Activated T-cell treated with anti-CD3 and anti-CD28 coated beads, Interleukin-2, amount 50 U/mL, for 48 hours (primary cell): Measurements from ENCODE around the gene SH3GL1.
A peak's percentile ranks its signal among the peaks of the same experiment; 100 is the strongest.
"Not testable (repeated sequence)": the region's sequence is repeated elsewhere in the genome, so short reads cannot be mapped to it uniquely, and the experiment has no call there.

Experiments used
- DNase-seq, 2 experiments: peaks; one replicate each; pipeline ENCODE4 v3.0.0-alpha.2; 2020

SH3GL1 gene

GRCh38 chr19:4362101-4362828 lies 38.1 kb downstream of the SH3GL1 start:
- no peak for DNase-seq

- no peak for DNase-seq
Observed at GRCh38 chr19:4361152-4362046, 38.9 kb downstream of the SH3GL1 start.

GRCh38 chr19:4360641-4361151 lies 39.7 kb downstream of the SH3GL1 start:
- DNase-seq: no peak

GRCh38 chr19:4360081-4360569 lies 40.2 kb downstream of the SH3GL1 start:
- DNase-seq: no peak

- no peak for DNase-seq
Observed at GRCh38 chr19:4359627-4360000, 40.7 kb downstream of the SH3GL1 start.

- no peak for DNase-seq
Observed at GRCh38 chr19:4358709-4359626, 41.4 kb downstream of the SH3GL1 start.

- no peak for DNase-seq
Observed at GRCh38 chr19:4357921-4358326, 42.4 kb downstream of the SH3GL1 start.

- DNase-seq: no peak
Observed at GRCh38 chr19:4357095-4357797, 43.1 kb downstream of the SH3GL1 start.

GRCh38 chr19:4354897-4355296 lies 45.5 kb downstream of the SH3GL1 start:
- DNase-seq: no peak

- no peak for DNase-seq
Observed at GRCh38 chr19:4354282-4354681, 46.1 kb downstream of the SH3GL1 start.

- DNase-seq: peak; percentile 71
Observed at GRCh38 chr19:4352701-4353121, 47.6 kb downstream of the SH3GL1 start.

GRCh38 chr19:4350726-4351125 lies 49.6 kb downstream of the SH3GL1 start:
- no peak for DNase-seq

GRCh38 chr19:4350111-4350510 lies 50.2 kb downstream of the SH3GL1 start:
- DNase-seq: no peak

GRCh38 chr19:4349225-4349624 lies 51.1 kb downstream of the SH3GL1 start:
- not testable (repeated sequence) for DNase-seq

- no peak for DNase-seq
Observed at GRCh38 chr19:4347521-4347920, 52.8 kb downstream of the SH3GL1 start.

GRCh38 chr19:4346020-4346383 lies 54.3 kb downstream of the SH3GL1 start:
- no peak for DNase-seq

GRCh38 chr19:4345342-4346019 lies 54.9 kb downstream of the SH3GL1 start:
- DNase-seq: no peak

- peak; percentile 96 to 97 for DNase-seq
Observed at GRCh38 chr19:4343370-4344307, 56.7 kb downstream of the SH3GL1 start, which contains the start of gene MPND. MPND (plus strand) TSS chr19:4343562; CDS start chr19:4343594, 32 bp downstream.

GRCh38 chr19:4342615-4343369 lies 57.6 kb downstream of the SH3GL1 start:
- DNase-seq: peak; percentile 95
